Endometrial microvascular endothelial cells (primary cell): Measurements from ENCODE around the gene EVI5. TPM values are rescaled to one million over a fixed set of nuclear protein-coding genes. Genes with fewer than 3 reads are reported as not detected.

Experiments used
- in situ Hi-C: cut with HindIII; loops from 2 replicates; pipeline ENCODE4 v1.10.0; 2017; ENCODE audit warnings: low sequenced_read_pairs, low pct_unique_long_range_greater_than_20kb; ENCODE audit errors: inconsistent ontology term
- total RNA-seq: library from RNA; depleted of rRNA; stranded (reverse); fragments of >200 nt; gene quantifications from one replicate; pipeline ENCODE4 v1.2.3, GENCODE V29; 2015; ENCODE audit errors: inconsistent ontology term

Gene EVI5
- total RNA-seq, result 15.0 TPM

- in situ Hi-C loops, result no loop called here
Measured at GRCh38 chr1:92784639-92785500, at the start of gene EVI5. TSS of gene EVI5 (minus strand) at chr1:92785108. CDS start at chr1:92736546, 48,562 bp downstream.

GRCh38 chr1:92834617-92835016 is 49.7 kb upstream of the EVI5 start:
- in situ Hi-C loops, result no loop called here

- in situ Hi-C loops, result no loop called here
Measured at GRCh38 chr1:92833840-92834239, 48.9 kb upstream of the EVI5 start.

- in situ Hi-C loops, result no loop called here
Measured at GRCh38 chr1:92832537-92833114, 47.7 kb upstream of the EVI5 start.

- in situ Hi-C loops, result no loop called here
Measured at GRCh38 chr1:92831762-92832536, 47.0 kb upstream of the EVI5 start, which contains the start of gene RPL5. TSS of gene RPL5 (plus strand) at chr1:92832040. CDS start at chr1:92832115, 75 bp downstream.

- in situ Hi-C loops, result no loop called here
Measured at GRCh38 chr1:92831368-92831761, 46.5 kb upstream of the EVI5 start.

- in situ Hi-C loops, result no loop called here
Measured at GRCh38 chr1:92826792-92827191, 41.9 kb upstream of the EVI5 start.

GRCh38 chr1:92822879-92823278 is 38.0 kb upstream of the EVI5 start:
- in situ Hi-C loops, result no loop called here

- in situ Hi-C loops, result no loop called here
Measured at GRCh38 chr1:92820551-92820950, 35.6 kb upstream of the EVI5 start.

- in situ Hi-C loops, result no loop called here
Measured at GRCh38 chr1:92820024-92820423, 35.1 kb upstream of the EVI5 start.

GRCh38 chr1:92817986-92818764 is 33.3 kb upstream of the EVI5 start:
- in situ Hi-C loops, result no loop called here

GRCh38 chr1:92817137-92817697 is 32.3 kb upstream of the EVI5 start:
- in situ Hi-C loops, result no loop called here

- in situ Hi-C loops, result no loop called here
Measured at GRCh38 chr1:92816732-92817131, 31.8 kb upstream of the EVI5 start.

GRCh38 chr1:92808381-92808780 is 23.5 kb upstream of the EVI5 start:
- in situ Hi-C loops, result no loop called here

GRCh38 chr1:92805216-92805615 is 20.3 kb upstream of the EVI5 start:
- in situ Hi-C loops, result no loop called here

GRCh38 chr1:92804721-92805201 is 19.9 kb upstream of the EVI5 start:
- in situ Hi-C loops, result no loop called here

- in situ Hi-C loops, result no loop called here
Measured at GRCh38 chr1:92803140-92803887, 18.4 kb upstream of the EVI5 start.

- in situ Hi-C loops, result no loop called here
Measured at GRCh38 chr1:92797961-92798360, 13.1 kb upstream of the EVI5 start.
